Neural cell (in vitro differentiated cells): ENCODE data around the gene CPM.

Experiments
- CTCF ChIP-seq: fragments of 450-650 bp; IDR thresholded peaks from 2 replicates; pipeline ENCODE4 v1.5.1; 2014; ENCODE audit warnings: antibody characterized with exemption, mild to moderate bottlenecking, moderate library complexity; ENCODE audit not compliant: poor library complexity, severe bottlenecking
- EP300 ChIP-seq: fragments of 450-650 bp; conservative IDR thresholded peaks from 2 replicates; pipeline ENCODE4 v1.6.1; 2014; ENCODE audit warnings: antibody characterized with exemption, mild to moderate bottlenecking, moderate library complexity; ENCODE audit not compliant: poor library complexity, severe bottlenecking
- EZH2 ChIP-seq: fragments of 200-600, 300-800 bp; shearing (Covaris generic), sonication (generic); IDR thresholded peaks from 2 replicates; pipeline ENCODE4 v1.6.1; 2014; ENCODE audit warnings: antibody characterized with exemption, low read length, borderline replicate concordance, mild to moderate bottlenecking; ENCODE audit not compliant: insufficient read depth, poor library complexity, severe bottlenecking
- POLR2AphosphoS5 ChIP-seq: IDR thresholded peaks from 2 replicates; pipeline ENCODE4 v1.6.1; 2012
- RAD21 ChIP-seq: fragments of 450-650 bp; conservative IDR thresholded peaks from 2 replicates; pipeline ENCODE4 v1.6.1; 2014; ENCODE audit warnings: antibody characterized with exemption, mild to moderate bottlenecking, moderate library complexity
- REST ChIP-seq: IDR thresholded peaks from 2 replicates; pipeline ENCODE4 v1.6.1; 2012; ENCODE audit warnings: borderline replicate concordance
- SMC3 ChIP-seq: fragments of 450-650 bp; conservative IDR thresholded peaks from 2 replicates; pipeline ENCODE4 v1.6.1; 2014; ENCODE audit warnings: antibody characterized with exemption, mild to moderate bottlenecking, moderate library complexity; ENCODE audit not compliant: poor library complexity
- TAF1 ChIP-seq: IDR thresholded peaks from 2 replicates; pipeline ENCODE4 v1.6.1; 2012; ENCODE audit warnings: low read depth

- TF ChIP-seq POLR2AphosphoS5, result no peak
- TF ChIP-seq CTCF, result no peak
- no peak for TF ChIP-seq EP300
- TF ChIP-seq EZH2, result no peak
- no peak for TF ChIP-seq TAF1
- TF ChIP-seq REST, result no peak
- TF ChIP-seq SMC3, result no peak
- no peak for TF ChIP-seq RAD21
Observed at GRCh38 chr12:68837215-68837614, 95.8 kb downstream of the CPM start.
